Transverse colon (tissue), 3 donors: ENCODE measurements around the gene GJD4.

Experiments
- CTCF ChIP-seq, 5 experiments: fragments of 200-600 bp in 3 of 5; fragments of 450-650 bp in 2 of 5; sonication (generic) in 3 of 5; IDR thresholded peaks; 1 replicate in 2 of 5; 2 replicates in 3 of 5; pipeline ENCODE4 v1.5.1; 2016 to 2017; ENCODE audit warnings: antibody characterized with exemption in 5 of 5, inconsistent platforms in 3 of 5, mild to moderate bottlenecking in 2 of 5, moderate library complexity in 1 of 5
- EP300 ChIP-seq: sonication (generic); formaldehyde crosslinking; IDR thresholded peaks from one replicate; pipeline ENCODE4 v1.6.1; 2017; ENCODE audit warnings: antibody characterized with exemption, low read depth
- POLR2A ChIP-seq: fragments of 450-650 bp; IDR thresholded peaks from one replicate; pipeline ENCODE4 v1.6.1; 2016; ENCODE audit warnings: antibody characterized with exemption, mild to moderate bottlenecking, moderate library complexity

- TF ChIP-seq CTCF (IDR thresholded peaks at IDR 0.05), result no peak
- TF ChIP-seq POLR2A, result no peak
- no peak for TF ChIP-seq EP300
These were observed 35.9 kb upstream of the GJD4 start for GRCh38 chr10:35569111-35569707.
